ENCODE results near the gene ANXA2. TPM values are rescaled to one million over a fixed set of nuclear protein-coding genes. Genes with fewer than 3 reads are reported as not detected.
"Not testable (repeated sequence)": the region's sequence is repeated elsewhere in the genome, so short reads cannot be mapped to it uniquely, and the experiment has no call there.

The ANXA2 gene
- polyA plus RNA-seq, 1 of the 3 experiments (the other 2 are of a cell fraction): 4,669 TPM

DNA sequence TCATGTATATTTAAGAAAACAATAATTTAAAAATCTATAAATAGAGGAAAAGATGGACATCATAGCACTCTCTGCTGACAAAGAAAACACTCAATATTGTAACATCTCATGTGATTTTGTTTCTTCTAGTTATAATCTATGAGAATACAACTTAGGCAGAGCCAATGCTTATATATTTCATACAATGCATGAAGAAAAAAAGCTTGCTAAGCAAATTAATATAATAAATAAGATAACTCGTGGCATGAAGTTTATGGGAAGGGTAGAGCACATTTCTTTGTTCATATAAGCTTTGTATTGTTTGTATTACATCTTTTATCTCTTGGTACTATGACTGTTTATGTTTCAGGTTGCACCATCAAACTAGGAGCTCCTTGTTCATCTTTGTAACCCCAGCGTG, 7.6 kb upstream of the ANXA2 start:
- POLR2A ChIA-PET: no interaction called here
- Histone ChIP-seq H3K9me3 (no peaks in the 10 kb centered on the region), H3K4me2 (no peak overlapping the region), H3K9me2 (no peaks in the 10 kb centered on the region), H3K9ac (no peak overlapping the region), H3F3A (replicated peaks; ENCODE audit: insufficient read depth) (peaks cover 31% of the 10 kb centered on the region), H2AFZ (ENCODE audit: low read depth) (no peak overlapping the region), H3K4me3 (ENCODE audit: low read depth in 2 of 2, low read length in 1 of 2) (no peak overlapping the region), H3K79me2 (ENCODE audit: insufficient read depth) (peaks cover 9% of the 10 kb centered on the region; the same call in 1 of the 2 replicates), H3K4me1 (ENCODE audit: control insufficient read depth in 1 of 2, insufficient read depth in 2 of 2, low read depth in 1 of 2, low read length in 1 of 2) (peaks cover 0 to 52% of the 10 kb centered on the region in 2 experiments; a peak in 2 of 4 replicates), H4K20me1 (ENCODE audit: insufficient read depth) (no peaks in the 10 kb centered on the region), H3K27ac (ENCODE audit: low read depth in 2 of 2, low read length in 1 of 2) (no peak overlapping the region), H3K36me3 (replicated peaks in 1 of 2; ENCODE audit: control insufficient read depth in 1 of 2, insufficient read depth in 2 of 2, low read length in 1 of 2) (no peaks in the 10 kb centered on the region), H3K27me3 (ENCODE audit: insufficient read depth) (no peaks in the 10 kb centered on the region)
- CTCF ChIA-PET: interaction anchor here (0.8 to 1.6 kb wide), 3 partner anchors 78 to 115 kb away, joined by 3 to 4 read pairs (median 3); no protein-coding TSS in a partner anchor
- no peak for DNase-seq
- no peak for TF ChIP-seq JUND (IDR thresholded peaks at IDR 0.05)
- TF ChIP-seq RFX5 (IDR thresholded peaks at IDR 0.05; ENCODE audit: low read length): no peak
- no peak for TF ChIP-seq NRF1 (IDR thresholded peaks at IDR 0.05; ENCODE audit: low read depth, low read length)
- TF ChIP-seq ELF1 (IDR thresholded peaks at IDR 0.05): no peak
- TF ChIP-seq, protein P1, sequence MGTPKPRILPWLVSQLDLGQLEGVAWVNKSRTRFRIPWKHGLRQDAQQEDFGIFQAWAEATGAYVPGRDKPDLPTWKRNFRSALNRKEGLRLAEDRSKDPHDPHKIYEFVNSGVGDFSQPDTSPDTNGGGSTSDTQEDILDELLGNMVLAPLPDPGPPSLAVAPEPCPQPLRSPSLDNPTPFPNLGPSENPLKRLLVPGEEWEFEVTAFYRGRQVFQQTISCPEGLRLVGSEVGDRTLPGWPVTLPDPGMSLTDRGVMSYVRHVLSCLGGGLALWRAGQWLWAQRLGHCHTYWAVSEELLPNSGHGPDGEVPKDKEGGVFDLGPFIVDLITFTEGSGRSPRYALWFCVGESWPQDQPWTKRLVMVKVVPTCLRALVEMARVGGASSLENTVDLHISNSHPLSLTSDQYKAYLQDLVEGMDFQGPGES (IDR thresholded peaks at IDR 0.05; ENCODE audit: low read depth, low read length): no peak
- TF ChIP-seq EP300 (IDR thresholded peaks at IDR 0.05; ENCODE audit: borderline replicate concordance in 1 of 2, low read depth in 1 of 2, low read length in 1 of 2): no peak
- no peak for TF ChIP-seq CHD2 (IDR thresholded peaks at IDR 0.05; ENCODE audit: low read length, partially characterized antibody)
- TF ChIP-seq, protein P2, sequence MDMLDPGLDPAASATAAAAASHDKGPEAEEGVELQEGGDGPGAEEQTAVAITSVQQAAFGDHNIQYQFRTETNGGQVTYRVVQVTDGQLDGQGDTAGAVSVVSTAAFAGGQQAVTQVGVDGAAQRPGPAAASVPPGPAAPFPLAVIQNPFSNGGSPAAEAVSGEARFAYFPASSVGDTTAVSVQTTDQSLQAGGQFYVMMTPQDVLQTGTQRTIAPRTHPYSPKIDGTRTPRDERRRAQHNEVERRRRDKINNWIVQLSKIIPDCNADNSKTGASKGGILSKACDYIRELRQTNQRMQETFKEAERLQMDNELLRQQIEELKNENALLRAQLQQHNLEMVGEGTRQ (IDR thresholded peaks at IDR 0.05; ENCODE audit: borderline replicate concordance, low read depth, low read length): no peak
- no peak for TF ChIP-seq SMC3 (IDR thresholded peaks at IDR 0.05; ENCODE audit: low read depth, low read length)
- no peak for TF ChIP-seq TAF1 (IDR thresholded peaks at IDR 0.05; ENCODE audit: borderline replicate concordance, low read depth, low read length)
- TF ChIP-seq RXRA (IDR thresholded peaks at IDR 0.05; ENCODE audit: borderline replicate concordance, low read depth): no peak
- no peak for TF ChIP-seq RAD21 (IDR thresholded peaks at IDR 0.05; ENCODE audit: low read length)
- TF ChIP-seq MEF2A (IDR thresholded peaks at IDR 0.05; ENCODE audit: borderline replicate concordance, low read depth): no peak
- no peak for TF ChIP-seq MXI1 (IDR thresholded peaks at IDR 0.05; ENCODE audit: low read depth, low read length)
- no peak for TF ChIP-seq GATA2 (CRISPR knock-in tag; IDR thresholded peaks at IDR 0.05)
- no peak for TF ChIP-seq USF1 (IDR thresholded peaks at IDR 0.05; ENCODE audit: borderline replicate concordance, low read depth)
- TF ChIP-seq, protein P3, sequence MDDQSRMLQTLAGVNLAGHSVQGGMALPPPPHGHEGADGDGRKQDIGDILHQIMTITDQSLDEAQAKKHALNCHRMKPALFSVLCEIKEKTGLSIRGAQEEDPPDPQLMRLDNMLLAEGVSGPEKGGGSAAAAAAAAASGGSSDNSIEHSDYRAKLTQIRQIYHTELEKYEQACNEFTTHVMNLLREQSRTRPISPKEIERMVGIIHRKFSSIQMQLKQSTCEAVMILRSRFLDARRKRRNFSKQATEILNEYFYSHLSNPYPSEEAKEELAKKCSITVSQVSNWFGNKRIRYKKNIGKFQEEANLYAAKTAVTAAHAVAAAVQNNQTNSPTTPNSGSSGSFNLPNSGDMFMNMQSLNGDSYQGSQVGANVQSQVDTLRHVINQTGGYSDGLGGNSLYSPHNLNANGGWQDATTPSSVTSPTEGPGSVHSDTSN (IDR thresholded peaks at IDR 0.05): no peak
- no peak for TF ChIP-seq EZH2phosphoT487 (IDR thresholded peaks at IDR 0.05; ENCODE audit: borderline replicate concordance, low read depth)
- no peak for TF ChIP-seq GABPA (IDR thresholded peaks at IDR 0.05; ENCODE audit: low read depth)
- 48% methylated on average over 2 of the region's 2 CpGs for WGBS (ENCODE audit: low lambda C conversion rate)

GRCh38 chr15:60404351-60404750, 6.6 kb upstream of the ANXA2 start:
- H3K4me3 ChIP-seq (ENCODE audit: low read depth in 2 of 2, low read length in 1 of 2); H3K27me3 ChIP-seq (ENCODE audit: insufficient read depth); H3K9me2 ChIP-seq; H3K27ac ChIP-seq (ENCODE audit: low read depth in 2 of 2, low read length in 1 of 2); H3K9ac ChIP-seq; DNase-seq; POLR2A ChIA-PET; H3K36me3 ChIP-seq (replicated peaks in 1 of 2; ENCODE audit: control insufficient read depth in 1 of 2, insufficient read depth in 2 of 2, low read length in 1 of 2); H3K79me2 ChIP-seq (ENCODE audit: insufficient read depth); H4K20me1 ChIP-seq (ENCODE audit: insufficient read depth); H3K4me2 ChIP-seq; H2AFZ ChIP-seq (ENCODE audit: low read depth); H3K9me3 ChIP-seq: not testable (repeated sequence)
- Histone ChIP-seq H3F3A (replicated peaks; ENCODE audit: insufficient read depth) (peaks cover 39% of the 10 kb centered on the region), H3K4me1 (ENCODE audit: control insufficient read depth in 1 of 2, insufficient read depth in 2 of 2, low read depth in 1 of 2, low read length in 1 of 2) (peaks cover 0 to 60% of the 10 kb centered on the region in 2 experiments; a peak in 2 of 4 replicates)
- 97% methylated on average over 11 of the region's 12 CpGs for WGBS (ENCODE audit: low lambda C conversion rate)
- CTCF ChIA-PET: interaction anchor here (1.1 kb wide), 1 partner anchor 116 kb away, joined by 3 read pairs; no protein-coding TSS in a partner anchor
